Liver (tissue), 9 donors: ENCODE measurements around the gene LIPC. TPM values are rescaled to one million over a fixed set of nuclear protein-coding genes. Genes with fewer than 3 reads are reported as not detected.

Source experiments
- DNase-seq: peaks from one replicate; pipeline ENCODE4 v3.0.0-alpha.2; 2017; ENCODE audit warnings: low spot score
- H3K27ac ChIP-seq, 2 donors: one replicate each; pipeline ENCODE4 v1.7.0; 2013; ENCODE audit warnings: inconsistent platforms in 2 of 2, low read length in 2 of 2, control low read depth in 1 of 2, low read depth in 1 of 2, mild to moderate bottlenecking in 1 of 2
- H3K27me3 ChIP-seq, 4 donors: one replicate each; pipeline versions ENCODE4 v1.6.1 to v1.7.0; 2013; ENCODE audit warnings: low read length in 3 of 4, inconsistent platforms in 1 of 4, mild to moderate bottlenecking in 1 of 4, moderate library complexity in 1 of 4; ENCODE audit not compliant: control insufficient read depth in 4 of 4, insufficient read depth in 4 of 4
- H3K36me3 ChIP-seq, 4 donors: one replicate each; pipeline versions ENCODE4 v1.6.1 to v1.7.0; 2013; ENCODE audit warnings: low read length in 3 of 4, mild to moderate bottlenecking in 3 of 4, low read depth in 1 of 4, moderate library complexity in 1 of 4; ENCODE audit not compliant: control insufficient read depth in 4 of 4, insufficient read depth in 3 of 4
- H3K4me1 ChIP-seq, 4 donors: one replicate each; pipeline versions ENCODE4 v1.6.1 to v1.7.0; 2013; ENCODE audit warnings: low read length in 3 of 4, mild to moderate bottlenecking in 3 of 4, moderate library complexity in 1 of 4; ENCODE audit not compliant: control insufficient read depth in 4 of 4, insufficient read depth in 4 of 4
- H3K4me3 ChIP-seq, 3 donors: one replicate each; pipeline versions ENCODE4 v1.6.1 to v1.7.0; 2013; ENCODE audit warnings: low read length in 3 of 3, control low read depth in 1 of 3, low read depth in 1 of 3, mild to moderate bottlenecking in 1 of 3
- H3K9ac ChIP-seq, 2 donors: one replicate each; pipeline ENCODE4 v1.7.0; 2013; ENCODE audit warnings: low read length in 2 of 2, mild to moderate bottlenecking in 2 of 2, moderate library complexity in 2 of 2, control low read depth in 1 of 2, low read depth in 1 of 2
- H3K9me3 ChIP-seq, 4 donors: one replicate each; pipeline versions ENCODE4 v1.6.1 to v1.7.0; 2013; ENCODE audit warnings: low read length in 3 of 4; ENCODE audit not compliant: control insufficient read depth in 4 of 4
- ATF3 ChIP-seq: IDR thresholded peaks from 2 replicates; pipeline ENCODE4 v1.6.1; 2016; ENCODE audit warnings: antibody characterized with exemption
- EGR1 ChIP-seq, 2 donors: IDR thresholded peaks; 2 replicates each; pipeline ENCODE4 v1.6.1; 2016 to 2018; ENCODE audit warnings: antibody characterized with exemption in 2 of 2, low read depth in 2 of 2
- FOXA1 ChIP-seq: IDR thresholded peaks from 2 replicates; pipeline ENCODE4 v1.6.1; 2016; ENCODE audit warnings: antibody characterized with exemption
- GABPA ChIP-seq, 2 donors: IDR thresholded peaks in 1 of 2; conservative IDR thresholded peaks in 1 of 2; 2 replicates each; pipeline ENCODE4 v1.6.1; 2016; ENCODE audit warnings: antibody characterized with exemption in 2 of 2, mild to moderate bottlenecking in 1 of 2, moderate library complexity in 1 of 2
- HNF4A ChIP-seq, 2 donors: conservative IDR thresholded peaks; 2 replicates each; pipeline ENCODE4 v1.6.1; 2016; ENCODE audit warnings: antibody characterized with exemption in 2 of 2, mild to moderate bottlenecking in 2 of 2
- HNF4G ChIP-seq: IDR thresholded peaks from 2 replicates; pipeline ENCODE4 v1.6.1; 2016; ENCODE audit warnings: antibody characterized with exemption
- JUND ChIP-seq, 2 donors: IDR thresholded peaks; 2 replicates each; pipeline ENCODE4 v1.6.1; 2016; ENCODE audit warnings: antibody characterized with exemption in 2 of 2
- NR2F2 ChIP-seq: IDR thresholded peaks from 2 replicates; pipeline ENCODE4 v1.6.1; 2016; ENCODE audit warnings: antibody characterized with exemption
- REST ChIP-seq: IDR thresholded peaks from 2 replicates; pipeline ENCODE4 v1.6.1; 2016; ENCODE audit warnings: antibody characterized with exemption, mild to moderate bottlenecking
- SP1 ChIP-seq: IDR thresholded peaks from 2 replicates; pipeline ENCODE4 v1.6.1; 2018; ENCODE audit warnings: antibody characterized with exemption, mild to moderate bottlenecking
- YY1 ChIP-seq: IDR thresholded peaks from 2 replicates; pipeline ENCODE4 v1.6.1; 2016; ENCODE audit warnings: antibody characterized with exemption, mild to moderate bottlenecking
- ZBTB33 ChIP-seq: IDR thresholded peaks from 2 replicates; pipeline ENCODE4 v1.6.1; 2016; ENCODE audit warnings: antibody characterized with exemption
- WGBS: extraction: QIAGEN DNeasy Blood & Tissue Kit; methylation state at CpG from one replicate; pipeline ENCODE4 v1.1.7; 2013; 5-methylcytosine and 5-hydroxymethylcytosine counted together
- polyA plus RNA-seq, 2 donors: library from polyadenylated mRNA; stranded (reverse) in 1 of 2; unstranded in 1 of 2; fragments of 200-250 nt in 1 of 2; fragments of >200 nt in 1 of 2; fragmentation: Nextera tagmentation in 1 of 2; extraction: Ambion mirVana in 1 of 2; gene quantifications; one replicate each; pipeline versions ENCODE4 v1.2.1 to v1.2.3, GENCODE V29; 2013 to 2015
- total RNA-seq, 2 donors: library from RNA; depleted of rRNA; stranded (reverse); fragments of >200 nt; gene quantifications; one replicate each; pipeline ENCODE4 v1.2.3, GENCODE V29; 2014
- donor health status: healthy.
- donor health status: healthy.
- donor health status: healthy.
- donor health status: healthy.
- donor health status: healthy.

Gene LIPC
- total and polyA plus RNA-seq, 4 donors: 60.1 to 268 (median 131) TPM

DNA sequence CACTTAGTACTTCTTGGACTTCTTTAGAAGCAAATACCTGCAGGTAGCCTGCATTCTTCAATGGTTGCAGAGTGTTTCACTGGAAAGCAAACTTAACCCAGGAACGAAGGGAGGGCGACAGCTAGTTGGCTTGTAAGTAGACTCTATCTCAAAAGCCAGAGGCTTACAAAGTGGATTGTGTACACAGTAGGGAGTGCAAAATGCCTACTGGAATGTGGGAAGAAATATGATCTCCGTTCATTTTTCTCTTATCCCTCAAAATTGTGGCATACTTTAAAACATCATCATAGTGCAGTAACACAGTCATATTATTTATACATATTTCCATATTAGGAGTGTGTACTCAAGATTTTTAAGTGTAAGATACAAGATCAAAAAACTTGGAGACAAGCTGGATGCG lies 155.7 kb downstream of the LIPC start:
- WGBS: 94% methylated on average over 4 of the region's 4 CpGs
- H3K4me1 ChIP-seq: peaks cover 0 to 12% (median 6%) of the 10 kb centered on the region in 4 donors

DNA sequence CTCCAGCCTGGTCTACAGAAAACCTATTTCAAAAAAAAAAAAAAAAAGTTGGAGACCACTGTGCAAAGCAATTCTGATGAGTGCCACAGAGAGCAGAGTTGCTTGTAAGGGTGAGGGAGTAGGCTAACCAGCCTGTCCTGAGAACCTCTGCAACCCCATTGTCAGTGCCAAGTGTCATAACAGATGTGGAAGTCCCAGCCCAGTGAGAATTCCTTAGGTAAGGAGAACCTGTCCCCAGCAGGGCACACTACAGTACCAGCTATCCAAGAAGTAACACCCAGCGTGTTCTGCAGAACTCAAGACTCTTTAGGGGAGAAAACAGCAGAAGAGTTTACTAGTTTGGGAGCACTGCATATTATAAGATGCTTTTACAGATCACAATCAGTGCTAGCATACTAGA lies 156.3 kb downstream of the LIPC start:
- no peaks in the 10 kb centered on the region for H3K9me3 ChIP-seq
- no peak overlapping the region for H3K4me3 ChIP-seq
- 87% methylated on average over 1 of the region's 1 CpG for WGBS
- H3K27ac ChIP-seq: no peak overlapping the region
- peaks cover 0 to 12% (median 6%) of the 10 kb centered on the region in 4 donors for H3K4me1 ChIP-seq
- DNase-seq: no peak
- no peaks in the 10 kb centered on the region for H3K36me3 ChIP-seq
- TF ChIP-seq ZBTB33: no peak
- no peak for TF ChIP-seq ATF3
- TF ChIP-seq GABPA (IDR thresholded peaks at IDR 0.05 in 1 of 2, conservative IDR thresholded peaks at IDR 0.05 in 1 of 2): no peak
- TF ChIP-seq NR2F2: no peak
- no peak for TF ChIP-seq REST
- TF ChIP-seq HNF4A (conservative IDR thresholded peaks at IDR 0.05): no peak
- no peak for TF ChIP-seq FOXA1
- TF ChIP-seq YY1: no peak
- TF ChIP-seq EGR1 (IDR thresholded peaks at IDR 0.05; ENCODE audit: low read depth in 2 of 2): no peak
- no peak overlapping the region for H3K9ac ChIP-seq
- H3K27me3 ChIP-seq: no peaks in the 10 kb centered on the region

More for the DNA sequence above, 155.7 kb downstream of the LIPC start:
- H3K9ac ChIP-seq: no peak overlapping the region
- H3K36me3 ChIP-seq: no peaks in the 10 kb centered on the region
- no peak overlapping the region for H3K27ac ChIP-seq
- H3K27me3 ChIP-seq: no peaks in the 10 kb centered on the region
- H3K9me3 ChIP-seq: no peaks in the 10 kb centered on the region
- H3K4me3 ChIP-seq: no peak overlapping the region
- no peak for TF ChIP-seq JUND (IDR thresholded peaks at IDR 0.05)
- TF ChIP-seq FOXA1: no peak
- no peak for TF ChIP-seq YY1
- TF ChIP-seq ATF3: no peak
- TF ChIP-seq HNF4A (conservative IDR thresholded peaks at IDR 0.05): no peak
- TF ChIP-seq SP1: no peak
- no peak for TF ChIP-seq HNF4G
- TF ChIP-seq ZBTB33: no peak
- DNase-seq: no peak
